Activated CD4-positive, alpha-beta T cell treated with anti-CD3 and anti-CD28 coated beads for 36 hours (primary cell): ENCODE measurements around the gene CDC25B. TPM values are rescaled to one million over a fixed set of nuclear protein-coding genes. Genes with fewer than 3 reads are reported as not detected.

Experiments
- ATAC-seq: fragments of 200-7000 bp; cut with Tn5 transposase; one replicate; pipeline ENCODE4 v1.10.0; 2021; ENCODE audit warnings: mild to moderate bottlenecking, moderate library complexity
- CTCF ChIA-PET: fragments of 350-600 bp; sonication (Branson Sonifier 250); formaldehyde crosslinking; loops from one replicate; lab custom pipeline; 2021; ENCODE audit warnings: antibody characterized with exemption; lab: Charles Lee
- POLR2A ChIA-PET: fragments of 350-600 bp; sonication (Branson Sonifier 250); formaldehyde crosslinking; loops from one replicate; lab custom pipeline; 2021; ENCODE audit warnings: antibody characterized with exemption, inconsistent platforms; lab: Charles Lee
- DNase-seq: peaks from one replicate; pipeline ENCODE4 v3.0.0-alpha.2; 2020
- H3K27ac Mint-ChIP-seq: one replicate; pipeline ENCODE4 v1.8.0; 2021; ENCODE audit warnings: mixed read lengths
- H3K27me3 Mint-ChIP-seq: one replicate; pipeline ENCODE4 v1.8.0; 2021; ENCODE audit warnings: mixed read lengths
- H3K36me3 Mint-ChIP-seq: one replicate; pipeline ENCODE4 v1.8.0; 2021; ENCODE audit warnings: low read depth, mixed read lengths
- H3K4me1 Mint-ChIP-seq: one replicate; pipeline ENCODE4 v1.8.0; 2021; ENCODE audit warnings: mixed read lengths
- H3K4me3 Mint-ChIP-seq: one replicate; pipeline ENCODE4 v1.8.0; 2021; ENCODE audit warnings: mild to moderate bottlenecking, moderate library complexity, mixed read lengths
- H3K9me3 Mint-ChIP-seq: one replicate; pipeline ENCODE4 v1.8.0; 2021; ENCODE audit warnings: low read depth, mixed read lengths
- intact Hi-C, 2 experiments: fragments of 100-400 bp; cut with DNase I in 1 of 2; cut with micrococcal nuclease in 1 of 2; formaldehyde crosslinking; loops; one replicate each; pipeline versions ENCODE4 v1.14.2 to v1.15.1; 2022 to 2024; cut with DNase I, micrococcal nuclease
- total RNA-seq, 2 experiments: library from RNA; stranded (reverse); gene quantifications; one replicate each; pipeline ENCODE4 v1.2.3, GENCODE V29; 2021

Gene CDC25B
- total RNA-seq, 2 experiments from 2014 or later: 79.8 to 96.2 TPM

DNA sequence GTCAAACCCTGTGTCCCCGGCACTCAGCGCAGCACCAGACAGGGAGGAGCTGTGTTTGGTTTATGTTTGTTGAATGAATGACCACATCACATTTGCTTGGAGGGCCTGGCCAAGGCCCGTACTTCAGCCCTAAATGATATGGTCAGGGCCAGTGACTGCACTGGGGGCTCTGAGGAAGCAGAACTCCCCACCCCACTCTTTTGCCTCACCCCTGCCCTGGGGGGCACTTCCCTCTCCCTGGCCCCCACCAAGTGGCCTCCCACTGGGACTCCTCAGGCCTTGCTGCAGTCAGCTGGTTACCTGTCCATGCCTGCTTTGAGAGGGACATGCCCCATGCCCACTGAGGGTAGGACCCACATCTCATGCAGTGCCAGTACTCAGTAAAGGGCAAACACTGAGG, 31.5 kb upstream of the CDC25B start:
- Mint-ChIP-seq H3K27me3 (no peaks in the 10 kb centered on the region), H3K27ac (no peak overlapping the region), H3K4me1 (peaks cover 25% of the 10 kb centered on the region), H3K9me3 (no peaks in the 10 kb centered on the region), H3K36me3 (peaks cover 4% of the 10 kb centered on the region), H3K4me3 (no peak overlapping the region)
- intact Hi-C loops: loop anchor here in 1 of 2 experiments (5.0 kb wide), 2 partner anchors 607 to 892 kb away; partner anchors contain the start of genes FASTKD5, PTPRA and UBOX5
- DNase-seq (no peak), ATAC-seq (no peak)
- ChIA-PET POLR2A (interaction anchor here (0.6 to 0.9 kb wide), 2 partner anchors 10 to 122 kb away, joined by 4 read pairs; no protein-coding TSS in a partner anchor), CTCF (interaction anchor here (1.0 to 4.6 kb wide), 2 partner anchors 14 to 84 kb away, joined by 4 to 47 read pairs; partner anchors contain the start of gene SPEF1)

DNA sequence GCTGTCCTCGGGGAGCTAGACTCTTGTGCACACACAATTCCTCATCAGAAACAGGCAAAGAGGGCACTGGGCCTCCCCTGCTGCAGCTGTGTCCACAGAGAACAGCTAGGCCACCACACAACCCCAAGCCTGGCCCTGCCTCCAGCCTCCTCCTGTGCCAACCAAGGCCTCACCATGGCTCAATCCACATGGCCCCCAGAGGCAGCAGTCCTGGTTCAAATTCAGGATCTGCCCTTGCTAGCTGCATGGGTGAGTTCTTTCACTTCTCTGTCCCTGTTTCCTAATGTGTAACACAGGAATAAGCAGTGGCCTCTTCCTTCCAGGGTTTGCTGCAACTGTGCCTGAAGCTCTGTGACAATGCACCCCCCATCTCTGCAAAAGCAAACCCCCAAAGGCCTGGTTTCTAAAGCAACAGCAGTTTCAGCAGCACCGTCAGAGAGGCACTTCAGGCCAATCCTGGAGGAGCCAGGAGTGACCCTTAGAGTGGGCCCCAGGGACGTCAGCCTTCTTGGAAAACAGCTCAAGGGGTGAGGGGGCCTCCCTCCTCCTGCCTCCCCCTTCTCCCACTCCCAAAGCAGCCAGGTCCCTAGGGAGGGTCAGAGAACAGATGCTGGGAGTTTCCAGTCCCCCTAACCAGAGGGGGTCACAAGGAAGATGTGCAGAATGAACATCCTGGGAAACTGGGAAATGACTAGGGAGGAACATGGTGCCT, 30.8 kb upstream of the CDC25B start:
- intact Hi-C loops: loop anchor here in 1 of 2 experiments (5.0 kb wide), 2 partner anchors 608 to 893 kb away; partner anchors contain the start of genes FASTKD5, PTPRA and UBOX5
- CTCF ChIA-PET: interaction anchor here (0.8 to 4.6 kb wide), 6 partner anchors 14 to 1087 kb away, joined by 3 to 47 read pairs (median 3); partner anchors contain the start of gene SPEF1

GRCh38 chr20:3766422-3767109, 29.5 kb upstream of the CDC25B start:
- Mint-ChIP-seq H3K27ac (peak overlapping the region; percentile 34), H3K36me3 (peaks cover 3% of the 10 kb centered on the region), H3K4me3 (peak overlapping the region; percentile 81), H3K4me1 (peaks cover 25% of the 10 kb centered on the region), H3K27me3 (no peaks in the 10 kb centered on the region), H3K9me3 (no peaks in the 10 kb centered on the region)
- intact Hi-C loops: loop anchor here (1.0 to 5.0 kb wide), 11 partner anchors 14 to 894 kb away; partner anchors contain the start of genes AP5S1 (in 2 of the 2), CENPB (in 1 of the 2), DDRGK1 (in 1 of the 2) and FASTKD5 (in 1 of the 2)
- ChIA-PET POLR2A (interaction anchor here (0.6 to 2.5 kb wide), 2 partner anchors 12 to 73 kb away, joined by 3 to 15 read pairs; no protein-coding TSS in a partner anchor), CTCF (interaction anchor here (0.6 to 4.6 kb wide), 10 partner anchors 9 to 1088 kb away, joined by 3 to 47 read pairs (median 3); partner anchors contain the start of gene SPEF1)
- no peak for ATAC-seq
- DNase-seq: no peak

More for the DNA sequence above, 30.8 kb upstream of the CDC25B start:
- POLR2A ChIA-PET: interaction anchor here (0.6 to 0.9 kb wide), 3 partner anchors 10 to 121 kb away, joined by 3 to 4 read pairs (median 4); no protein-coding TSS in a partner anchor
- DNase-seq (no peak), ATAC-seq (no peak)
- H3K27me3 Mint-ChIP-seq: no peaks in the 10 kb centered on the region
- no peak overlapping the region for H3K27ac Mint-ChIP-seq
- peaks cover 25% of the 10 kb centered on the region for H3K4me1 Mint-ChIP-seq
- H3K36me3 Mint-ChIP-seq: peaks cover 4% of the 10 kb centered on the region
- H3K9me3 Mint-ChIP-seq: no peaks in the 10 kb centered on the region
- no peak overlapping the region for H3K4me3 Mint-ChIP-seq

- DNase-seq (peak; percentile 48), ATAC-seq (no peak)
- H3K4me3 Mint-ChIP-seq: peak overlapping the region; percentile 81
- ChIA-PET CTCF (interaction anchor here (0.6 to 4.6 kb wide), 7 partner anchors 9 to 101 kb away, joined by 3 to 47 read pairs (median 4); partner anchors contain the start of genes AP5S1 and SPEF1), POLR2A (interaction anchor here (0.9 to 2.5 kb wide), 6 partner anchors 9 to 359 kb away, joined by 3 to 15 read pairs (median 6); partner anchors contain the start of gene CENPB)
- peak overlapping the region; percentile 34 for H3K27ac Mint-ChIP-seq
- no peaks in the 10 kb centered on the region for H3K9me3 Mint-ChIP-seq
- intact Hi-C loops: loop anchor here (1.0 to 5.0 kb wide), 11 partner anchors 14 to 895 kb away; partner anchors contain the start of genes AP5S1 (in 2 of the 2), CENPB (in 1 of the 2), DDRGK1 (in 1 of the 2) and FASTKD5 (in 1 of the 2)
- H3K36me3 Mint-ChIP-seq: no peaks in the 10 kb centered on the region
- H3K4me1 Mint-ChIP-seq: peaks cover 25% of the 10 kb centered on the region
- no peaks in the 10 kb centered on the region for H3K27me3 Mint-ChIP-seq
Observed at GRCh38 chr20:3767110-3767426, 29.0 kb upstream of the CDC25B start.

- peaks cover 25% of the 10 kb centered on the region for H3K4me1 Mint-ChIP-seq
- H3K27me3 Mint-ChIP-seq: no peaks in the 10 kb centered on the region
Observed at GRCh38 chr20:3767427-3768341, 28.4 kb upstream of the CDC25B start, which contains the start of gene ADISSP. Gene ADISSP, minus strand, starts transcription at chr20:3767753. Its CDS starts 7,653 bp downstream, at chr20:3760100.

GRCh38 chr20:3768342-3769130, 27.6 kb upstream of the CDC25B start:
- Mint-ChIP-seq H3K27me3 (no peaks in the 10 kb centered on the region), H3K27ac (peak overlapping the region; percentile 70), H3K4me1 (peaks cover 25% of the 10 kb centered on the region), H3K36me3 (no peaks in the 10 kb centered on the region), H3K9me3 (no peaks in the 10 kb centered on the region), H3K4me3 (peak overlapping the region; percentile 81)
- peak; percentile 50 for ATAC-seq
- peak; percentile 89 for DNase-seq
- CTCF ChIA-PET: interaction anchor here (0.5 to 4.6 kb wide), 13 partner anchors 11 to 317 kb away, joined by 3 to 47 read pairs (median 4); partner anchors contain the start of genes AP5S1, CENPB and SPEF1
- intact Hi-C loops: loop anchor here (1.0 to 5.0 kb wide), 10 partner anchors 13 to 896 kb away; partner anchors contain the start of genes ATRN (in 1 of the 2), CDC25B (in 1 of the 2), FASTKD5 (in 1 of the 2) and MAVS (in 1 of the 2)
- POLR2A ChIA-PET: interaction anchor here (0.6 to 2.5 kb wide), 7 partner anchors 7 to 1381 kb away, joined by 3 to 15 read pairs (median 5); partner anchors contain the start of gene AP5S1

More at GRCh38 chr20:3767427-3768341, 28.4 kb upstream of the CDC25B start, which contains the start of gene ADISSP:
- H3K27ac Mint-ChIP-seq: peak within 1 kb of the TSS; percentile 70
- H3K9me3 Mint-ChIP-seq: no peaks in the 10 kb centered on the region
- DNase-seq (peak; percentile 99), ATAC-seq (peak; percentile 93)
- POLR2A ChIA-PET: interaction anchor here (0.6 to 2.5 kb wide), 12 partner anchors 8 to 1381 kb away, joined by 3 to 15 read pairs (median 4); partner anchors contain the start of genes AP5S1 and CENPB
- intact Hi-C loops: loop anchor here (1.0 to 5.0 kb wide), 19 partner anchors 14 to 895 kb away; partner anchors contain the start of genes AP5S1 (in 2 of the 2), ATRN (in 1 of the 2), CDC25B (in 1 of the 2) and CENPB (in 1 of the 2)
- CTCF ChIA-PET: interaction anchor here (0.6 to 4.6 kb wide), 16 partner anchors 11 to 315 kb away, joined by 3 to 47 read pairs (median 3); partner anchors contain the start of genes AP5S1, CENPB and SPEF1
- peak within 1 kb of the TSS; percentile 81 for H3K4me3 Mint-ChIP-seq
- no peaks in the 10 kb centered on the region for H3K36me3 Mint-ChIP-seq

DNA sequence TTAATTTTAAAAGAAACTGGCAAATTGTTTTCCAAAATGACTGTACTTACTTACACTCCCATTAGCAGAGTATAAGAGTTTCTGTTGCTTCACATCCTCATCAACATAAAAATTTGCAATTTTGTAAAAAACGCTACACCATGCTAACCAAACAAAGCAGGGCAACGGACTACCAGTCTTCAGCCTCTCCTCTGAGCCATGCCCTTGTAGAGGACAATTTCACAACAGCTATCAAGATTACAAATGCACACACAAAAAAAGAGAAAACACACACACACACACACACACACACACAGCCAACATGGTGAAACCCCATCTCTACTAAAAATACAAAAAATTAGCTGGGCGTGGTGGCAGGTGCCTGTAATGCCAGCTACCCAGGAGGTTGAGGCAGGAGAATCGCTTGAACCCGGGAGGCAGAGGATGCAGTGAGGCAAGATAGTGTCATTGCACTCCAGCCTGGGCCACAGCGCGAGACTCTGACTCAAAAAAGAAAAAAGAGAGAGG, 24.5 kb upstream of the CDC25B start:
- ATAC-seq (no peak), DNase-seq (no peak)
- intact Hi-C loops: no loop called here
- no peak overlapping the region for H3K4me3 Mint-ChIP-seq
- POLR2A ChIA-PET: interaction anchor here (0.6 kb wide), 1 partner anchor 10 kb away, joined by 3 read pairs; the partner anchor contains the start of gene SPEF1
- H3K27ac Mint-ChIP-seq: no peak overlapping the region
- H3K9me3 Mint-ChIP-seq: no peaks in the 10 kb centered on the region
- H3K27me3 Mint-ChIP-seq: no peaks in the 10 kb centered on the region
- CTCF ChIA-PET: interaction anchor here (0.7 to 1.5 kb wide), 4 partner anchors 14 to 48 kb away, joined by 3 to 4 read pairs (median 3); partner anchors contain the start of genes AP5S1 and CDC25B
- H3K36me3 Mint-ChIP-seq: no peaks in the 10 kb centered on the region
- peaks cover 14% of the 10 kb centered on the region for H3K4me1 Mint-ChIP-seq

DNA sequence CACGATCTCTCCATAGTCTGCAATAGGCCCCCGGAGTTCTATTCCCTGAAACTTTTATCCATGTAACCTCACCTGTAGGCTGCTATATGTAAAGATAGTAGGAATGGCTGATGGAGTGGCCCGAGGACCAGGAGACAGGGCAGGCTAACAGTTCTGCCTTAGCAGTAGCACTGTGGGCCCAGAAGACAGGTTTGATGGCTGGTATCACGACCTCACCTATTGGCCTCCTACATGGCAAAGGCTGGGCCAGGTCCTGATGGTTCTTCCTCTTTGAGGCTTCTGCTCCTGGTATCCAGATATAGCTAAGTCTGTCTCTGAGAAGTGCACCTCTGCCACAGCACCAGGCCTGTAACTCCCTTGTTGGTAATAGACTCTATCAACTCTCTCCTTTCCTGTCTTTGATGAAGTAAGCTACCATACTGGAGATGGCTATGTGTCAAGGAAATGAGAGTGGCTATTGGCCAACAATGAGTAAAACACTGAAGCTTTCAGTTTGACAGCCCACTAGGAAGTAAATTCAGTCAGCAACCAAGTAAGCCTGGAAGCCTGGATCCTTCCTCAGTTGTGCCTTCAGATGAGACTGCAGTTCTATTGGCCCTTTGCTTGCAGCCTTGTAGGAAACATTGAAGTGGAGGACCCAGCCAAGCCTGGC, 20.5 kb upstream of the CDC25B start:
- POLR2A ChIA-PET: interaction anchor here (1.0 kb wide), 1 partner anchor 8 kb away, joined by 3 read pairs; the partner anchor contains the start of gene ADISSP
- H3K27me3 Mint-ChIP-seq: peaks cover 15% of the 10 kb centered on the region
- H3K27ac Mint-ChIP-seq: no peak overlapping the region
- peaks cover 13% of the 10 kb centered on the region for H3K4me1 Mint-ChIP-seq
- H3K4me3 Mint-ChIP-seq: no peak overlapping the region
- H3K9me3 Mint-ChIP-seq: no peaks in the 10 kb centered on the region
- no peaks in the 10 kb centered on the region for H3K36me3 Mint-ChIP-seq
- CTCF ChIA-PET: interaction anchor here (0.9 to 6.5 kb wide), 3 partner anchors 8 to 99 kb away, joined by 4 to 47 read pairs (median 5); partner anchors contain the start of genes ADISSP and CENPB
- DNase-seq (no peak), ATAC-seq (no peak)
- intact Hi-C loops: no loop called here
